GM21528 (cell line): ENCODE results near the gene ASXL2.
"Not testable (repeated sequence)": the region's sequence is repeated elsewhere in the genome, so short reads cannot be mapped to it uniquely, and the experiment has no call there.

ENCODE experiments used
- ATAC-seq: cut with Tn5 transposase; IDR thresholded peaks from one replicate; pipeline ENCODE4 v1.9.1; 2021; ENCODE audit warnings: mild to moderate bottlenecking, moderate library complexity; ENCODE audit not compliant: unreplicated experiment, low FRiP score

ASXL2 gene

GRCh38 chr2:25838152-25838756 lies 40.0 kb downstream of the ASXL2 start:
- no peak for ATAC-seq

DNA sequence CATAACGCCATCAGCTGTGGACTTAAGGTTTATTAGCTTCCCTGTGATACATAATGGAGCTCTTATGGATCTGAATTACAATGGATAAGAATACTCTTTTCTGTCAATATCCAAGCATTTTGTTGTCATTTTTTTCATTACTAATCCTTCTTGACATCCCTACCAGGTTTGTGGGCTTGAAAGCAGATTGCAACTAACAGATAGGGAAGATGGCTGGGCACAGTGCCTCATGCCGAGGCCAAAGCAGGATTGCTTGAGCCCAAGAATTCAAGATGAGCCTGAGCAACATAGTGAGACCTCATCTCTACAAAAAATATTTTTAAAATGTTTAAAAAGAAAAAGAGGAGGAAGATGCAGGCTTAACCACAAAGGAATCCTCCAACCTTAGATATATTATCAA lies 42.4 kb downstream of the ASXL2 start:
- no peak for ATAC-seq

- no peak for ATAC-seq
Measured at GRCh38 chr2:25833566-25833965, 44.7 kb downstream of the ASXL2 start.

DNA sequence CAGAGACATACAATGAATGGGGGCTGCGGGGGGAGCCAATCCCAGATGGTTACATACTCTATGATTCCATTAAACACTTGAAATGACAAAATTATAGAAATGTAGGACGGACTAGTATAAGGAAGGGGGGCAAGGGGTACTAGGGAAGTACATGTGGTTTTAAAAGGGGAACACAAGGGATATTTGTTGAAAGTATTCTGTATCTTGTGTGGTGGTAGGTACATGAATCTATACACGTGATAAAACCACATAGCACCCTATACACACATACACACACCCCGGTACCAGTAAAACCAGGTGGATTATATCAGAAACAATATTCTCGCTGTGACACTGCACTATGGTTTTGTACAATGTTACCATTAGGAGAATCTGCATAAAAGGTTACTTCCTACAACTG lies 45.4 kb downstream of the ASXL2 start:
- ATAC-seq: no peak

GRCh38 chr2:25831746-25832449 lies 46.4 kb downstream of the ASXL2 start:
- ATAC-seq: no peak

- ATAC-seq: no peak
Measured at GRCh38 chr2:25829828-25830227, 48.5 kb downstream of the ASXL2 start.

- ATAC-seq: no peak
Measured at GRCh38 chr2:25829377-25829704, 48.9 kb downstream of the ASXL2 start.

DNA sequence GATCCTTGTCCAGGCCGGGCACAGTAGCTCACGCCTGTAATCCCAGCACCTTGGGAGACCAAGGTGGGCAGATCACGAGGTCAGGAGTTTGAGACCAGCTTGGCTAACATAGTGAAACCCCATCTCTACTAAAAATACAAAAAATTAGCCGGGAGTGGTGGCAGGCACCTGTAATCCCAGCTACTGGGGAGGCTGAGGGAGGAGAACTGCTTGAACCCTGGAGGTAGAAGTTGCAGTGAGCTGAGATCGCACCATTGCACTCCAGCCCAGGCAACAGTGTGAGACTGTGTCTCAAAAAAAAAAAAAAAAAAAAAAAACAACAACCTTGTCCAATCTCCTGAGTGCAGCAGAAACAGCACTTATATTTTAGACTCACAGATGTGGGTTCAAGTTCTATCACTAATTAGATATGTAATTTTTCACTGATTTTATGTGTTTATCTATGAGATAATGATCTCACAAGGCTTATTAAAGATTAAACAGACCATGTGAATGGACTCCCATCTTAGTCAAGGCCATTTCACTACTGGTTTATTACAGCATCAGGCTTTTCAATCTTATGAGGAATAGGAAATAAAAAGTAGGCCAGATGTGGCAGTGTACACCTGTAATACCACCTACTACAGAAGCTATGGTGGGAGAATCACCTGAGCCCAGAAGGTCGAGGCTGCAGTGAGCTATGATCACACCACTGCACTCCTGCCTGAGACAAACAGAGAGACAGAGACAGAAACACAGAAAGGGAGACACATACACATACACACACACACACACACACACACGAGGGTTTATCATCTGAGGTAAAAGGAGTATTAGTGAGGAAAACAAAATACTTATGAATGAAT lies 49.5 kb downstream of the ASXL2 start:
- not testable (repeated sequence) for ATAC-seq

DNA sequence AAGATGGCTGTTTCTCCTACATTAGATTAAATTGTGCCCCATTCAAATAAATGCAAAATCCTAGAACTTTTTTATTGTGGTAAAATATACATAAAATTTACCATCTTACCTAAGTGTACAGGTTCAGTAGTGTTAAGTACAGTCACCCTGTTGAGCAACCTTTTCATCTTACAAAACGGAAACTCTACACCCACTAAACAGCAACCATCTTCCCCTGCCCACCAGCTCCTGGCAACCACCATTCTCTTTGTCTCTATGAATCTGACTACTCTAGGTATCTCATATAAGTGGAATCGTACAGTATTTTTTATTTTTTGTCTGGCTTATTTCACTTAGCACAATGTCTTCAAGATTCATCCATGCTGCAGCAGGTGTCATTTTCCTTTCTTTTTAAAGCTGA lies 53.0 kb downstream of the ASXL2 start:
- no peak for ATAC-seq

DNA sequence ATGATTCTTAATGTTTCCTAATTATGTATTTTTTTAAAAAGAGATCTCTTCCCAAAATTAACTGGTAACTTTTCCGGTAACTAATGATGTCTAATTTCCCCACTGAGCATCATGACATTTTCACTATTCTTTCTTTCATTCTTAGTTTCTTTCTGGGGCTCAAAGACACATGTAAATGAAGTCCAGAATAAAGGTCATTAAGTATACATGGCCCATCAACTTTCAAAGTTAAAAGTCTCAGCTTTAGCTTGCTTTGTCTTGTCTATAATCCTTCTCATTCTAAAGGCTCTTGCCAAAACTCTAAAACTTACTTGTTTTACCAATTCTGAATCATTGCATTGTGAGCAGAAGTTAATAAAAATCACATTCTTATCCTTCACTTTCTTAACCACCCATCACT lies 53.6 kb downstream of the ASXL2 start:
- no peak for ATAC-seq

GRCh38 chr2:25824216-25824615 lies 54.1 kb downstream of the ASXL2 start:
- ATAC-seq: no peak

- no peak for ATAC-seq
Measured at GRCh38 chr2:25822190-25823117, 55.8 kb downstream of the ASXL2 start.

- ATAC-seq: no peak
Measured at GRCh38 chr2:25821225-25822056, 56.8 kb downstream of the ASXL2 start.

DNA sequence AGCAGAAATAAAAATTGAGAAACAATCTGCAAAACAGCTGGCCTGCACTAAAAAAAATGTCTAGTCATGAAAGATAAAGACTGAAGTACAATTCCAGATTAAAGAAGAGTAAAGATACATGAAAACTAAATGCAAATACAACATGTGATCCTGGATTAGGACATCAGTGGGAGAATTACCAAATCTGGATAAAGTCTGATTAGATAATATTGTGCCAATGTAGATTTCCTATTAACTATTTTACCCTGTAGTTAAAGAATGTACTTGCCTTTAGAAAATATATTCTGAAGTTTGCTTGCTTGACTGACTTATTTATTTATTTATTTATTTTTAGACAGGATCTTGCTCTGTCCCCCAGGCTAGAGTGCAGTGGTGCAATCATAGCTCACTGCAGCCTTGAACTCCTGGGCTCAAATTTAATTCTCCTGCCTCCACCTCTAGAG lies 58.7 kb downstream of the ASXL2 start:
- ATAC-seq: no peak

- ATAC-seq: no peak
Measured at GRCh38 chr2:25817630-25818029, 60.7 kb downstream of the ASXL2 start.

DNA sequence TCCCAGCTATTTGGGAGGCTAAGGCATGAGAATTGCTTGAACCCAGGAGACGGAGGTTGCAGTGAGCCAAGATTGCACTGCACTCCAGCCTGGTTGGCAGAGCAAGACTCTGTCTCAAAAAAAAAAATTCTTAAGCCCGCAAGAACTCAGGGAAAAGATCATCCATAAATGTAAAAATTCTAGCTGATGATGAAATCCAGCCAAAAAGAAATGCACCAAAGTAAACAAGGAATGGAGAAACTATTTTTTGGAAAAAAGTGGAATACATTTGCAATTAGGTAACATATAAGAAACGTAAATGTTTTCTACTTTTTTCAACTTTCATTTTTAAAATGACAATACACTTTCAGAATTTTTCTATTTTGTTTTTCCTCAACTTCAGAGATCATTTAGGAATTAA lies 61.3 kb downstream of the ASXL2 start:
- no peak for ATAC-seq

- ATAC-seq: no peak
Measured at GRCh38 chr2:25816249-25816648, 62.0 kb downstream of the ASXL2 start.

DNA sequence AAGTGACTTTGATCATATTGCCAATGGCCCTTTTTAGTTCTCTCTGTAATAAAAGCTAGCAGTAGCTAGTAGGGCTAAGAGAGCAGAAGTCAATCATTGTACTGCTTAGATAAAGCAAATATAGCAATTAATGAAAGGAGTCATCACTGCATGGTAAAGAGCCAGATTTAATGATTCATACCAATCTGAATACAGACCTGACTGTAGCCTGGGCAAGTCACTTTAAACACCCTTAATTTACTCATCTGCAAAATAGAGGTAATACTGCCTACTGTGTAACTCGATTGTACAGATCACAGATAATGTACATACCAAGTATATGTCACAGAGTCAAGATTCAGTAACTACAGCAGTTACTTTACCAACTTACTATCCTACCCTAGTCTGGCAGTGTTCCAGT lies 63.6 kb downstream of the ASXL2 start:
- no peak for ATAC-seq

GRCh38 chr2:25810428-25810827 lies 67.9 kb downstream of the ASXL2 start:
- ATAC-seq: no peak

DNA sequence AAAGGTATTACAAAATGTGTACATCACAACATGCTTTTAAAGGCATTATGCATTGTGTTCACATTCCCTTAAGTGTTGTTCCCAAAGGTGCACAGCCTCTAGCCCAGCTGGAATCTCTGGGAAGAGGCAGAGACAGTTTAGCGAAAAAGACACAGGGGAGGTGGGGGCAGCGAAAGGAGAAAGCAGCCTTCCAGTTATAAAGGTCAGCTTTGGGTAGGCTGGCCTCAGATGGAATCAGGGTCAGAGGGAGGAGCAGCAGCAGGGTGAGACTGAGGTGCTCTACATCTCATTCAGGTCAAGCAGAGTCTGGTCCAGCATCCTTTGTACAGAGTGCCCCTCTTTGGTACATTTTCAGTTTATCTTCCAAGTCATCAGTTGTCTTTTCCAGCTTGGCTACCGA lies 68.6 kb downstream of the ASXL2 start:
- ATAC-seq: no peak
